MV-4-11 (cell line): ENCODE data around the gene PTH2.
"Not testable (repeated sequence)": the region's sequence is repeated elsewhere in the genome, so short reads cannot be mapped to it uniquely, and the experiment has no call there.

Source experiments
- DNase-seq: peaks from one replicate; lab custom pipeline; 2025; lab: John Stamatoyannopoulos, UW

PTH2 gene

DNA sequence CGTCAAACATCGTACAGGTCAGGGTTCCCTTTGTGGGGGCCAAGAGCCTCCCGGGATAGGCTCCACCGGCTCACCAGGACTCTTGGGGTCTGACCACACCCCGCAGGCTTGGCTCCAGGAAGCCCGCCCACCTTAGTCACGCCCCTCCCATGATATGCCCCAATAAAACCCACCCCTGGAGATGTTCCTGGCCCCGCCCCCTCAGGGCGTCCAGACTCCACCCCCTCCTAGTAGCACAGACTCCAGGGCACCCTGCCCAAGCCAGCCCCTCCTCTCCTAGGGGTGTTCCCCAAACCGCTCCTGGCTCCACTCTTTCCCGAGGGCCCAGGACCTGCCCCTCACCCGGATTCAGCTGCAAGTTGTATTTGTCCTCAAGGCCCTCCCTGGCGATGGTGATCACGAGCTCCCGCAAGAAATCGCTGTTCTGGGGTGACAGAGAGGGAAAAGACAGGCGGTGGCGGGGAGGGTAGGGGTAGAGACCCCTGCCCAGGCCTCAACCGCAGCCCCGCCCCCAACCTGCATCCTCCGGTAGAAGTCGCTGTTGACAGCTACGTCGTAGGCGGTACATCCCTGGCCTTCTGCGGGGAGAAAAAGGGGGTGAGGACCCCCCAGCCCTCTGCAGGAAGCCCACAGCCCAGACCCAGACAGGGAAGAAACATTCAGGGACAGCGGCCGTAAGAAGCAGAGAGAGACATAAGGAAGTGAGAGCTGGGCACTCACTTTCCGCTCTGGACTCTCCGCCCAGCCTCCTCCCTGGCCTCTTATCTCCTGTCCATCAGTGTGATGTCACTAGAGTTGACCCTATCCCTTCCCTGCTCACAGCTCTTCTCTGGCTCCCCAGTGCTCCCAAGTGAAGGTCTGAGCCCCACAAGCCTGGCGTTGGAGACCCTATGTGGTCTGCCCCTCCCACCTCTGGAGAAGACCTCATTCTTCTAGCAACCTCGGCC lies 24.5 kb upstream of the PTH2 start:
- DNase-seq: no peak

DNA sequence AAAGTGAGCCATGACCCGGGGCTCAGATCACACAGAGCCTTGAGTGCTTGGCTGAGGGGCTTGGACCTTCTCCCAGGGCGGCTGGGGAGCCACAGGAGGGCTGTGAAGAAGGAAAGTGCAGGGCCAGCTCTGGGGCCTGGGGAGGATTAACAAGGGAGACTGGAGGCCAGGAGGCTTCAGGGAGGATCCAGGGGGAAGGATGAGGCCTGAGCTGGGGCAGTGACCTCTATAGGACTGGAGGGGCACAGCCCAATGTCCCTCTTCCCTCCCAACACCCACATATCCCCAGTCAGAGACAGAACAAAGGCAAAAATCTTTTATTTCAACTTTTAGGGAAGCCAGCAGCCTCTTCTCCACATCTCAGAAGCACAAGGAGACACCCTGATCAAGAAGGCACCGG lies 22.8 kb upstream of the PTH2 start:
- no peak for DNase-seq

DNA sequence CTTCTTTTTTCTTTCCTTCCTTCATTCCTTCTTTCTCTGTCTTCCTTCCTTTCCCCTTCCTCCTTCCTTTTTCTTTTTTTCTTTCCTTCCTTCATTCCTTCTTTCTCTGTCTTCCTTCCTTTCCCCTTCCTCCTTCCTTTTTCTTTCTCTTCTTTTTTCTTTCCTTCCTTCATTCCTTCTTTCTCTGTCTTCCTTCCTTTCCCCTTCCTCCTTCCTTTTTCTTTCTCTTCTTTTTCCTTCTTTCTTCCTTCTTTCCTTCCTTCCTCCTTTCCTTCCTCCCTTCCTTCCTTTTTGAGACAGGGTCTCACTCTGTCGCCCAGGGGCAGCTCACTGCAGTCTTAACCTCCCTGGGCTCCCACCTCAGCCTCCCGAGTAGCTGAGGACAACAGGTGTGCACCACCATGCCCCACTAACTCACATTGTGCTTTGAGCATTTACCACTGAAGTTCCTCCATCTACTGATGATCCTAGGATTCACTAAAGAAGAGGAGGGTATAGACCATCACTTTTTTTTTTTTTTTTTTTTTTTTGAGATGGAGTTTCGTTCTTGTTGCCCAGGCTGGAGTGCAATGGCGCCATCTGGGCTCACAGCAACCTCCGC lies 21.0 kb upstream of the PTH2 start:
- not testable (repeated sequence) for DNase-seq

DNA sequence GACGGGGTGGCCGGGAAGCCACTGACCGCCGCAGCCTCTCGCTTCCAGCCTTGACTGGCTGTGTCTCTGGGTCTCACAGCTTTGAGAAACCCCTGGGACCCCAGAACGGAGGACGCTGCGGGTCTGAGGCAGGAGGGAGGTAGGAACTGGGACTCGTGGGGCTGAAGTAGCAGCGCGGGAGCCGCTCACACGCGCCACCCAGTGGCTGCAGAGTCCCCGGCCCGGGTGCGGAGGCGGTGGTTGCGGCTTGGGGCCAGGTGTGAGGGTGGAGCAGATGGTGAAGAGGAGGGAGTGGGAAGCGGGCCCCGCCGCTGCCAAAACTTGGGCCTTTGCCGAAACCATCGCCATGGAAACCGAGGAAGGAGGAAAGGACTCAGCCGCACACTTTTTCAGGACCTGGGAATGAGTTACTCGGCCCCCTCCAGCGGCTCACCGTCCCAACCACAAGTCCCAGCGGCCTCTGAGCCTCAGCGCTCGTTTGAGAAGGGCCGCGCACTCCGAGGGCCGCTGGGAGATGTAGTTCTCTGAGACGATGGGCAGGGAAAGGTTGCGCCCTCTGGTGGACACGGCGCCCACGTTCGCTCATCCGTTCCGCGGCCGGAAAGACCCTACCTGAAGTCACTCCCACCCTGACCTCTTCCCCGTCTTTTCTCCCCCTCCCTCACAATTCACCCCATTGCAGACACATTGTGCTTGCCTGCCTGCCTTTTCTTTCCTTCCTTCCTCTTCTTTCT lies 20.3 kb upstream of the PTH2 start:
- DNase-seq: peak; percentile 95

DNA sequence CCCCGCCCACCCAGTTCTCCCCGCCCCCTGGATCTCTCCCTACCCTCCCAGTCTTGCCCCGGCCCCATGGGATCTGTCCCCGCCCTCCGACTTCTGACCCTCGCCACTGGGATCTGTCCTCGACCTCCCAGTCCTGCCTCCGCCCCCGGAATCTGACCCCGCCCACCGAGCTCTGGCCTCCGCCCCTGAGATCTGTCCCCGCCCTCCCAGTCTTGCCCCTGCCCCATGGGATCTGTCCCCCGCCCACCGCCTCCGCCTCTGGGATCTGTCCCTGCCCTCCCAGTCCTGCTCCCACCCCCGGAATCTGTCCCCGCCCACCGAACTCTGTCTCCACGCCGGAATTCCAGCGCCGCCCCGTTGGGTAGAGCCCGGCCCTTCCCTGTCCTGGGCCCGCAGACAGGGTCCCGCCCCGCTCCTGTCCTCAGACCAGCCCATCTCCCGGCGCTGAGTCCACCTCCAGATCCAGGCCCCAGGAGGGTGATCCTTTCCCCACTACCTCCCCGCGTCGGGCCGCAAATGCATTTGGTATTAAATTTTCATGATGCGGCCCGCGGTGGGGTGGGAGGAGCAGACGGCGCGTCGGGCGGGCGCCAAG lies 19.6 kb upstream of the PTH2 start:
- no peak for DNase-seq

DNA sequence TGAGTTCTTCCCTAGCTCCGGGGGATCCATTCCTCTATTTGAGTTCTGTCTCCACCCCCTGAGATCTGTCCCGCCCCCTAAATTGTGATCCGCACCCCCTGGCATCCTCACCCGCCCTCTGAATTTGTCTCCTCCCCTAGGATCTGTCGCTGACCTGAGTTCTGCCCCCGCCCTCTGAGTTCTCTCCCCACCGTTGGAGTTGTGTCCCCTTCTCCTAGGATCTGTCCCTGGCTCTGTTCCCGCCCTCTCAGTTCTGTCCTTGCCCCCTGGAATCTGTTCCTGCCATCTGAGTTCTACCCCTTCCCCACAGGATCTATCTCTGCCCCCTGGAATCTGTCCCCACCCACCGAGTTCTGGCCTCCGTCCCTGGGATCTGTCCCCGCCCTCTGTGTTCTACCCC lies 19.1 kb upstream of the PTH2 start:
- no peak for DNase-seq

DNA sequence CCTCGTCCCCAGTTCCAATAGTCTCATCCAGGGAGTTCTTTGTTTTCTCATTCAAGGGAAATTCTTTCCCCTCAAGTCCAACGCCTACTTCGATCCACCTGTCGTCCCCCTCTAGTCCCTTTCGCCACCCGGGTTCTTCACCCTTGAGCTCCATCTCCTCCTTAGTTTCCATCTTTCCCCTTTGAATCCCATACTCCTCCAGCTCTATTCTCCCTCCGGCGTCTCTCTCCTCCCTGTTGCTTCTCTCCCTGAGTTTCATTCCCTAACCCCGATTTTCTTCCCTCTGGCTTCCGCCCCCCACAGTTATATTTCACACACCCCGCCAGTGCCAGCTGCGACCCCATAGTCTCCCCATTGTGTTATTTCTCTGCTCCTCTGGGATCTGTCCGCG lies 18.7 kb upstream of the PTH2 start:
- no peak for DNase-seq

DNA sequence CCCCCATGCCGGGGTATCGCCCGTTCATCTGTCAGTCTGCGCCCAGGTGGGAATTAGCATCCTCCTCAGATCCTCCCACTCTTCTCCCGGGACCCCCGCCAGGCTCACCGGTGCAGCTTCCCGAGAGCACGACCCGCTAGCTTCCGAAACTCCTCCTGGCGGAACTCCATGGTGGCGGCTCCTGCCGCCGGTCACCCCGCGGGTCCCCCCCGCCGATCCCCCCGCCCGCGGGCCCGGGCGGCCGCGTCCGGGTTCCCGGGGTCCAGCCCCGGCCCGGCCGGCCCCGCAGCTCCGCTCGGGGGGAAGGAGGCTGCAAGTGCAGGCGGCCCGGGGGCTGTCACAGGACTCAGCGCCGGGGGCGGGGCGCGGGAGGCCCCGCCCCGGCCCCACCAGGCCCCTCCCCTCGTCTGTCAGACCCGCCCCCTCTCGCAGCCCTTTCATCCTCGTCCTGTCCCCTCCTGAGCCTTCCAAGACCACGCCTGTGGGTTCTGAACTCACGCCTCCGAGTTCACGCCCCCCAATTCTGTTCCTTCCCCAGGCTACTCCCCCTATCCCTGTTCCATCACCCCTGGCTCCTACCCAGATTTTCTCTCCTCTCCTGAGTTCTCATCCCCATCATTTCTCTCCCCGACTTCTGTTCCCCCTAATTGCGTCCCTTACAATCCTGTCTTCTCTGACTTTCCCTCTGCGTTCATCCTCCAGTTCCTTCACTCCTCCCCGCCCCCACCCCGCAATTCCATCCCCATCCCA lies 18.1 kb upstream of the PTH2 start, which contains the start of gene SLC17A7:
Gene SLC17A7, minus strand, starts transcription at position 318 of the 750 bp plus-strand sequence. Its CDS starts 148 bp downstream, at position 170.
- DNase-seq: no peak

DNA sequence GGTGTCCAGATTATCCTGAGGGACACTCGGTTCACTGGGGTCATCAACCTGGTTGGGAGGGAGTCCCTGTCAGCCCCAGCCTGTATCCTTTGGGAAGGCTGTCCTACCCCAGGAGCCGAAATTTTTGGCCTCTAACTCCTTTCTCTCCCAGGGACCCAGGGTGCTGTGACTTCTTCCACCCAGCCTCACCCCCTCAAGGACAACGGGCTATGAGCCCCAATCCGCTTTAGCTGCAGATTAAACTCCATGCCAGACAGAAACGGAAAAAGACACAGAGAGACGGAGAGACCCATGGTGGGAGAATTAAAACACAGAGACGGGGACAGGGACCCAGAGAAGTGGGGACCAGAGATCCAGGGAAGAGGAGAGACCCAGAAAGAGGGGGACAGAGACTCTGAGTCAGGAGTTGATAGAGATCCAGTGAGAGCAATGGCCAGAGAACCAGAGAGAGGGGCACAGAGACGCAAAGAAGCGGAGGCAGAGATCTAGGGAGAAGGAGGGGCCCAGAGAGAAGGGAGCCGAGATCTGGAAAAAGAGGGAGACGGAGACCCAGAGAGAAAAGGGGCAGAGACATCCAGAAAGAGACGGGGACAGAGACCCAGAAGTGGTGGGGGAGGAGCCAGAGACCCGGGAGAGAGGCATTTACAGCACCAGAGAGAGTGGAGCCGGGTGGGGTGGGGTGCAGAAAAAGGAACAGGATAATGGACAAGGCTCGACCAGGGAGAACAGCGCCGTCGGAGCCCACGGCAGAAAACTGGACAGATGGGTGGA lies 17.4 kb upstream of the PTH2 start:
- no peak for DNase-seq

DNA sequence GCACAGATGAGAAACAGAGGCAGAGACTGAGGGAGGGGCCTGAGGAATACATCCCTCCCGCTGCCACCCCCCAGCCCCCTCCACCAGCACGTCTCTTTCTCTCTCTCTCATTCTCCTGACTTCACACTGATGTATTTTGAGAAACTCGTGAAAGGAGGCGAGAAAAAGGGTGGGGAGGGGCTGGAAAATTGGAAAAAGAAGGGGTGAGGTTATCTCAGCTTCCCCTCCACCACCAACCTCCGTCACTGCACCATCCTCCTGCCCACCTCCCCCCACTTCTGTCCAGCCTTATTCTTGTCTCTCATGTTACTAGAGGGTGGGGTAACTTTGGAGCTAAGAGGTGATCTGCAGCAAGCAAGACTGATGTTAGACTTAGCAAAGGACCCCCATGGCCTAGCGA lies 16.6 kb upstream of the PTH2 start:
- no peak for DNase-seq

DNA sequence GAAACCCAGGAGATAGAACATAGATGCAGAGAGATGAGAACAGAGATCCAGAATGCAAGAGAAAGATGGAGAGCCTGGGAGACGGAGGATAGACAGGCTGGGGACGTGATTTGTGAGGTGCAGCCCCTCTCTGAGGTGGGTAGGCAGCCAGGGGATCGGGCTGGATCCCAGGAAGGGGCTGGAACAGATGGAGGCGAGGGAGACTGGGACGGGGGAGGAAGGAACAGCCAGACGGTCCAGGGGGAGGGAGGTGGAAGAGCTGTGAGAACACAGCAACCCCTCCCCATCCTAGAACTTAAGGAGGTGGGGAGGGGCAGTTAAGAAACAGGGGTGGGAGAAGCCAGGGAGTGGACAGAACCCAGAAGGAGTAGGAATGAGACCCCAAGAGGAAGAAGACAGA lies 15.0 kb upstream of the PTH2 start:
- no peak for DNase-seq

DNA sequence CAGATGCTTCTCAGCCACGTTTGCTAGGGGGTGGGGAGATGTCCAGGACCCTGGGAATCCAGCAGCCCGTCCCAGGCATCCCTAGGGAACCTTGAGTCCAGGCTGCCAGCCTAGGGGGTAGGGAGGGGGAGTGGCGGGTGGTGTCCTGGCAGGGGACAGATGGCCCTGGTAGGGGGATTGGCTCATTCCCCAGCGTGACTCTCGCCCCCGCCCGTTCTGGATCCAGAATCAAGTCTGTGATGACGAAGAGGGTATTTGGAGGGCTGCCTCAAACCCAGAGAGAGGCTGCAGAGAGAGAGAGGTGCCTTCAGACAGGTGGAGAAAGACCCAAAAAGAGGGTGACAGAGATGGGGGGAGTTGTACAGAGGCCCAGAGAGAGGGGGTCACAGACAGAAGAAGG lies 14.0 kb upstream of the PTH2 start:
- DNase-seq: no peak

DNA sequence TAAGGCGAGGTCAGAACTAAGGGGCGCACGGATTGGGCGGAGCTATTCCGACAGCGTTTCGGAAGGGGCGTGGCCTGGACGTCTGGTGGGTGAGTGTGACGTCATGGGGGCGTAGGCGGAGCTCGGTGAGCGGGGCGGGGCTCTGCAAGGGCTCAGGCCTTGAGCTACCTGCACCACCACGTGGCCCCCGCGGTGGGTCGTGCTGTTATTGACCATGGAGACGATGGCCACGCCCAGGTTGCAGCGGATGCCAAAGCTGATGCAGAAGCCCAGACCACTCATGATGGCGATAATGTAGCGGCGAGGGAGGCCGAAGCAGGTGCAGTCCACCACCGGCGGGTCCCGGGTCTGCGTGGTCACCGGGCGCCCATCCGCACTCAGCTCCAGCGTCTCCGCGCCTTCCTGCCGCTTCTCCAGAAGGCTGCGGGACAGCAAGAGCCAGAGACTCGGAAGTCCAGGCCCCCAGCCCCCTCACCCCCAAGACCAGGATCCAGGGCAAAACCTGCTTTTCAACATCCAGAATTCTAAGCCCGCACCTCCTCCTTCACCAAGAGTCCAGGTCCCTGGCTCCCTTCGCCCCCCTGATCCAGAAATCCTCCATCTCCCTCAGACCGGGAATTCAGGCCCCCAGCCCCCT lies 13.3 kb upstream of the PTH2 start:
- DNase-seq: no peak

DNA sequence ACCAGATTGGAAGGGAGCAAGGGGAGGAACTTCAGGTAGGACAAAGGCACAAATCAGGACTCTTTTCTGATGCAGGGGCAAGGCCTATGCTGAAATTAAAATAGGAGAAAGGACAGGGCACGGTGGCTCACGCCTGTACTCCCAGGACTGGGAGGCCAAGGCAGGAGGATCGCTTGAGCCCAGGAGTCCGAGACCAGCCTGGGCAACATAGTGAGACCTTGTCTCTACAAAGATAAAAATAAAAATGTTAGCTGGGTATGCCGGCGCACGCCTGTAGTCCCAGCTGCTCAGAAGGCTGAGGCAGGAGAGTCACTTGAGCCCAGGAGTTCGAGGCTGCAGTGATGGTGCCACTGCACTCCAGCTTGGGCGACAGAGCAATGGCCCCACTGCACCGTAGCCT lies 12.4 kb upstream of the PTH2 start:
- DNase-seq: no peak

DNA sequence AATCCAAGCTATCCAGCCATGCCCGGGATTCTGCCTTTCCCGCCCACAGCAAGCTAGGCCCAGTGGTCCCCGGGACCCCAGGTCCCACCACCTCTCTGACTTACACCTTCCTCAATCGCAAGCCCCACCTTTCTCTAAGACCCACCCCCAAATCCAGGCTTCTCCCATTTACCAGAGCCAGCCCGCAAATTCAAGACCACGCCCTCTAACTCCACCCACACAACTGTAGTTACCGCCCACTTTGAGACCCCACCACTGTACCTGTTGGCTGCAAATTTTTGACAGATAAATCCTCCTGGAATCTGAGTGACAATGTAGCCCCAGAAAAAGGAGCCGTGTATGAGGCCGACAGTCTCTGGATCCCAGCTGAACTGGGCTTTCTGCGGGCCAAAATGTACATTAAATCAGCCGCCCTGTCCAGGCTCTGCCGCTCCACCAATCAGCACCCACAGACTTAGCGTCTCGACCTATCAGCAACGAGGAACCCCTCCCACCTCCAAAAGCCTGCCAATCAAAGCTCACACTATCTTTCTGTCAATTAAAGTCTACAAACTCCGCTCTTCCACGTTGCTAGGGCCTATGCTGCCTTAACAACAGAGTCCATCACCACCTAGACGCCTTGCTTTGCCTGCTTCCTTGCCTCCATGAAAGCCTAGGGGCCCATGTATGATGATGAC lies 11.8 kb upstream of the PTH2 start:
- no peak for DNase-seq

DNA sequence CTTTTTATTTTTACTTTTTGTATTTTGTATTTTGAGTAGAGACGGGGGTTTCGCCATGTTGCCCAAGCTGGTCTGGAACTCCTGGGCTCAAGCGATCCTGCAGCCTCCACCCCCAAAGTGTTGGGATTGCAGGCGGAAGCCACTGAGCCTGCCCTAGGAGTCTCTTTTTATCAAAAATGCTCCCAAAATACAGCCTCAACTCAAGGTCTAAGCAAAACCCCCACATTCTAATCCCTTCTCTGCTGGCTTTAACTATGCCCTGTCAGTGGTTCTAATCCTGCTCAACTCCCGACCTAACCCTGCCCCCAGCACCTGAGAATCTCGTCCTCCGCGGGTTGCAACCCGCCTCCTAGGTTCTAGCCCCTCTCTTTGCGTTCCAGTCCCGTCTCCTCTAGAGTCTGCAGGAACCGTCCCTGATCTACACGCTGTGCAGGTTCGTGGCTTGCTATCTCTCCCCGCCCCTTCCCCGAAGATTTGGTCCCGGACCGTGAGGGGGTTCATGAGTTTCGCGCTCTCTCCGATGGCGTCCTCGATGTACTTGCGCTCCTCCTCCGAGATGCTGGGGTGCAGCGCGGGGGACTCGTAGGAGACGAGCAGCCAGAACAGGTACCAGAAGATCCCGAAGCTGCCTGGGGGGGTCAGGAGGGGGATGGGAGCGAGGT lies 10.1 kb upstream of the PTH2 start:
- DNase-seq: no peak

DNA sequence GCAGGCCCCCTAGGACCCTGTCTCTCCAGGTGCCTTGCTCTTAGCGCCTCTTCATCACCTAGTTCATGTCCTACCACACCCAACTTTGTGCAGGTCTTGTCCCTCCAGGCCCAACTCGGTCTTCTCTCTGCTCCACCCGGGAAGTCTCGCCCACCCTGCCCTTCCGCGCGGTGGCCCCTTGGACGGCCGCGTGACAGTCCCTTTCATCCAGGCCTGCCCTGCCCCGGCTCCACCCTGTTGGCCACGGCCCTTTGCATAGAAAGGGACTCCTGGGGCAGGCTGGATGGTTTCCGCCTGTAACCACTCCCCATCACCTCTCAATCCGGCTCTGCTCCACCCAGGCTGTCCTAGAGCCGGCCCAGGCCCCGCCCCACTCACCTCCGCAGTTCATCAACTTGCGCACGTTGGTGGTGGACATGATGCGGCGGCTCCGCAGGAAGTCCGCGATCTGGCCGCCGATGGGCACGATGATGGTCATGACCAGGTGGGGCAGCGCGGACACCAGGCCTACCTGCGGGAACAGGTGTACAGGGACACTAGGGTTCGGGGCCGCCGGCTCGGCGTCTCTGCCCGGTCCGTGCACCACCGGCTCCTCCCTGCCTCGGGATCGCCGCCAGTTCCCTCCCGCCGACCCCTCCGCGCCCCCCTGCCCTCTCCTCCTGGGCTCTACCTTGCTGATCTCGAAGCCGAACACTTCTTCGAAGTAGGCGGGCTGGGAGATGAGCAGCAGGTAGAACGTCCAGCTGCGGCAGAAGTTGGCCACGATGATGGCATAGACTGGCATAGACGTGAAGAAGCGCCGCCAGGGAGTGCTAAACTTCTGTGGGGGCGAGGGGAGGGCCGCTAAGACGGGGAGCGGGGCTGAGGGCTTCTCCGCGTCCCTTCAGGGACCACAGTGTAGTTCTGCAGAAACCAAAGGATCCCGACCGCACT lies 9.2 kb upstream of the PTH2 start:
- DNase-seq: no peak

DNA sequence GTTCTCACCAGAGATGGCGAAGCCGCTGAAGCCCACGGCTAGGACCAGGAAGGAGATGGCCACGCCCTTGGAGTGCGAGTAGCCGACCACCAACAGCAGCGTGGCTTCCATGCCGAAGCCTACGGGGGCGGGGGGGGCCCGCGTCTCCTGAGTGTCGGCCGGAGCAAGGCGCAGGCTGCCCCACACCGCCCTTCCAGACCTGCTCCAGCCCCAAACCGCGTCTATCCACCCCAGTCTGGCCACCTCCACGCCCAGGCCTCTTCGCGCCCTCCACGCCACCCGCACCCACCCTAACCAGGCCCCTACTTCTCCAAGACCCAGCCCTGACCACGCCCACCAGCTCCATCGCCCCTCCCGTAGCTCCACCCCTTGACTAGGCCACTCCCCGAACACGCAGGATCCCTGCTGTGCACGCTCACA lies 8.1 kb upstream of the PTH2 start:
- DNase-seq: peak; percentile 32
